A673 (cell line): ENCODE data around the gene NEK1.

Experiments used
- EZH2 ChIP-seq: fragments of 200-600 bp; sonication (generic); IDR thresholded peaks from 2 replicates; pipeline ENCODE4 v1.6.1; 2017; ENCODE audit warnings: borderline replicate concordance, low read depth, mild to moderate bottlenecking, mixed read lengths, antibody characterized with exemption, low read length; ENCODE audit not compliant: poor library complexity, severe bottlenecking
- TF ChIP-seq, protein P1 (sequence below): fragments of 300-800, 200-600 bp; sonication (generic); conservative IDR thresholded peaks from 2 replicates; pipeline ENCODE4 v1.5.1; 2017; ENCODE audit warnings: low read depth, mild to moderate bottlenecking, antibody characterized with exemption, low read length, moderate library complexity, mixed read lengths

DNA sequence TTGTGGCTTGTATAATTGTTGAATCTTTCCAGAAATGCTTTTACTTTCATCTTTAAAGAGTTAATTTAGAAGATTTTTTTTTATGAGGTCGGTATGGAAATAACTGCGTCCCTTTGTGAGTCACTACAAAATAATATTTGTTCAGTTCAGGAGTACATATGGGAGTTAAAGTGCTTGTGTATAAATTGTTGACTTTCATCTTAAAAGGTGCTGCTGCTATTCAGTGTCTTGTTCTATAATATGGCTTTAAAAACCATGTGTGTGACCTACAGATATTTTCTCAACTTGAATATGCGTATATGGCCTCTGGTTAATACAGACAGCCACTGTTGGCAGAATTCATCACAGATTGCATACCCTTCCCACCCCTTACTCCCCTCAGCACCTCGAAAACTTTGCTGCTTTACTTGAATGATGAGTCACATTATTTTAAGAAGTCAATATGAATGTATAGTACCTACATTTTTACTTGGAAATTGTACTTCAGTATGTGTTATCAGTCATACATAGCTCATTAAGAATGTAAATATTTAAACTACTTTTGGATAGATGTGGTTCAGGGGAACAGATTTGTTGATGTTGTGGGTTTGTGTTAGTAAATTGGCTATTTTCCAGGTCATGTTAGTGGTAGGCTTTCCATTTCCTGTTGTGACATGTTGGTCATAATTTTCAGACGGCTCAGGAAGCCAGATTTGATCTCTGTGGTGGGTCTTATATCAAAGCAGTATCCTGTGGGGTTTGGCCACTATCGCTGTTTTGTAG lies 9.5 kb upstream of the NEK1 start:
- TF ChIP-seq, protein P1, sequence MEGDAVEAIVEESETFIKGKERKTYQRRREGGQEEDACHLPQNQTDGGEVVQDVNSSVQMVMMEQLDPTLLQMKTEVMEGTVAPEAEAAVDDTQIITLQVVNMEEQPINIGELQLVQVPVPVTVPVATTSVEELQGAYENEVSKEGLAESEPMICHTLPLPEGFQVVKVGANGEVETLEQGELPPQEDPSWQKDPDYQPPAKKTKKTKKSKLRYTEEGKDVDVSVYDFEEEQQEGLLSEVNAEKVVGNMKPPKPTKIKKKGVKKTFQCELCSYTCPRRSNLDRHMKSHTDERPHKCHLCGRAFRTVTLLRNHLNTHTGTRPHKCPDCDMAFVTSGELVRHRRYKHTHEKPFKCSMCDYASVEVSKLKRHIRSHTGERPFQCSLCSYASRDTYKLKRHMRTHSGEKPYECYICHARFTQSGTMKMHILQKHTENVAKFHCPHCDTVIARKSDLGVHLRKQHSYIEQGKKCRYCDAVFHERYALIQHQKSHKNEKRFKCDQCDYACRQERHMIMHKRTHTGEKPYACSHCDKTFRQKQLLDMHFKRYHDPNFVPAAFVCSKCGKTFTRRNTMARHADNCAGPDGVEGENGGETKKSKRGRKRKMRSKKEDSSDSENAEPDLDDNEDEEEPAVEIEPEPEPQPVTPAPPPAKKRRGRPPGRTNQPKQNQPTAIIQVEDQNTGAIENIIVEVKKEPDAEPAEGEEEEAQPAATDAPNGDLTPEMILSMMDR: no peak
- TF ChIP-seq EZH2: no peak
